ENCODE results near the gene P2RY13.

- TF ChIP-seq EEA1 (CRISPR knock-in tag; IDR thresholded peaks at IDR 0.05; ENCODE audit: borderline replicate concordance) (no peak), ZHX2 (IDR thresholded peaks at IDR 0.05; ENCODE audit: low read depth) (no peak), ZHX2 (CRISPR knock-in tag; IDR thresholded peaks at IDR 0.05; ENCODE audit: borderline replicate concordance) (no peak), CTCF (CRISPR knock-in tag; IDR thresholded peaks at IDR 0.05) (no peak), MATR3 (CRISPR knock-in tag; IDR thresholded peaks at IDR 0.05) (no peak), ZNF878 (CRISPR knock-in tag; IDR thresholded peaks at IDR 0.05) (no peak), RXRA (CRISPR knock-in tag; IDR thresholded peaks at IDR 0.05) (no peak), NR2C2 (CRISPR knock-in tag; IDR thresholded peaks at IDR 0.05; ENCODE audit: borderline replicate concordance) (no peak), MAFK (conservative IDR thresholded peaks at IDR 0.05 in 1 of 2, IDR thresholded peaks at IDR 0.05 in 1 of 2; ENCODE audit: low read length in 2 of 2) (no peak), MAX (IDR thresholded peaks at IDR 0.05) (no peak), ZFP36 (IDR thresholded peaks at IDR 0.05; ENCODE audit: borderline replicate concordance, low read depth, low read length, partially characterized antibody) (no peak)
These were observed 22.2 kb downstream of the P2RY13 start for GRCh38 chr3:151307131-151307530.
